Renal cortical epithelial cell (primary cell): ENCODE measurements around the gene EPB41L3. TPM values are rescaled to one million over a fixed set of nuclear protein-coding genes. Genes with fewer than 3 reads are reported as not detected.

Source experiments
- DNase-seq: peaks from one replicate; pipeline ENCODE4 v3.0.0-alpha.2; 2011; ENCODE audit warnings: low read depth
- total RNA-seq: library from RNA; depleted of rRNA; stranded (reverse); fragments of >200 nt; gene quantifications from 2 replicates; pipeline ENCODE4 v1.2.3, GENCODE V29; 2014

Gene EPB41L3
- total RNA-seq, 1 donor from 2014 or later: 40.8 TPM

GRCh38 chr18:5451871-5452270, 91.9 kb downstream of the EPB41L3 start:
- no peak for DNase-seq

- no peak for DNase-seq
These were observed 92.6 kb downstream of the EPB41L3 start for GRCh38 chr18:5451150-5451549.

- DNase-seq: no peak
These were observed 93.8 kb downstream of the EPB41L3 start for GRCh38 chr18:5449858-5450509.

- no peak for DNase-seq
These were observed 96.4 kb downstream of the EPB41L3 start for GRCh38 chr18:5447442-5447841.

- peak; percentile 58 for DNase-seq
These were observed 99.0 kb downstream of the EPB41L3 start for GRCh38 chr18:5444847-5445246.

- no peak for DNase-seq
These were observed 99.5 kb downstream of the EPB41L3 start for GRCh38 chr18:5444269-5444668.

- DNase-seq: no peak
These were observed 103.7 kb downstream of the EPB41L3 start for GRCh38 chr18:5439986-5440696.

- no peak for DNase-seq
These were observed 109.4 kb downstream of the EPB41L3 start for GRCh38 chr18:5434425-5434824.

- peak; percentile 87 for DNase-seq
These were observed 111.8 kb downstream of the EPB41L3 start for GRCh38 chr18:5431836-5432575.

GRCh38 chr18:5430131-5430530, 113.7 kb downstream of the EPB41L3 start:
- DNase-seq: no peak

- DNase-seq: no peak
These were observed 114.1 kb downstream of the EPB41L3 start for GRCh38 chr18:5429681-5430080.

- no peak for DNase-seq
These were observed 118.1 kb downstream of the EPB41L3 start for GRCh38 chr18:5425721-5426120.

GRCh38 chr18:5424903-5425664, 118.7 kb downstream of the EPB41L3 start:
- DNase-seq: peak; percentile 58

- DNase-seq: no peak
These were observed 121.2 kb downstream of the EPB41L3 start for GRCh38 chr18:5422626-5423025.

GRCh38 chr18:5421981-5422380, 121.8 kb downstream of the EPB41L3 start:
- DNase-seq: no peak

GRCh38 chr18:5420906-5421305, 122.9 kb downstream of the EPB41L3 start:
- no peak for DNase-seq

GRCh38 chr18:5419601-5420000, 124.2 kb downstream of the EPB41L3 start:
- DNase-seq: no peak

GRCh38 chr18:5419030-5419429, 124.8 kb downstream of the EPB41L3 start:
- no peak for DNase-seq

- peak; percentile 73 for DNase-seq
These were observed 126.5 kb downstream of the EPB41L3 start for GRCh38 chr18:5417342-5417741.

- DNase-seq: no peak
These were observed 127.7 kb downstream of the EPB41L3 start for GRCh38 chr18:5416112-5416511.

GRCh38 chr18:5415665-5416064, 128.1 kb downstream of the EPB41L3 start:
- DNase-seq: no peak

- DNase-seq: no peak
These were observed 128.8 kb downstream of the EPB41L3 start for GRCh38 chr18:5415031-5415430.
